ENCODE measurements around the gene CCDC50.

The CCDC50 gene

GRCh38 chr3:191331388-191331787 is 2.2 kb downstream of the CCDC50 start:
- Histone ChIP-seq H4K20me1 (ENCODE audit: insufficient read depth, low read length, poor library complexity, severe bottlenecking) (no peaks in the 10 kb centered on the region), H3K4me3 (ENCODE audit: low read length, poor library complexity, severe bottlenecking) (no peak overlapping the region), H3K9me3 (ENCODE audit: insufficient read depth, low read depth, low read length) (no peaks in the 10 kb centered on the region), H2AFZ (ENCODE audit: low read length) (no peak overlapping the region), H3K27me3 (ENCODE audit: insufficient read depth, low read length, poor library complexity, severe bottlenecking) (no peaks in the 10 kb centered on the region), H3K4me2 (ENCODE audit: low read depth, low read length, poor library complexity, severe bottlenecking) (no peak overlapping the region), H3F3A (ENCODE audit: low read depth) (no peaks in the 10 kb centered on the region), H3K4me1 (ENCODE audit: insufficient read depth, low read length, poor library complexity, severe bottlenecking) (no peaks in the 10 kb centered on the region), H3K79me2 (ENCODE audit: insufficient read depth, low read length) (no peaks in the 10 kb centered on the region), H3K9me2 (replicated peaks; ENCODE audit: low read depth, low read length) (no peaks in the 10 kb centered on the region), H3K9ac (ENCODE audit: low read depth, low read length, poor library complexity, severe bottlenecking) (no peak overlapping the region), H3K36me3 (ENCODE audit: insufficient read depth, low read length) (no peaks in the 10 kb centered on the region)
- TF ChIP-seq EZH2phosphoT487 (IDR thresholded peaks at IDR 0.05; ENCODE audit: borderline replicate concordance) (no peak), CTCF (conservative IDR thresholded peaks at IDR 0.05; ENCODE audit: low read length) (no peak)

GRCh38 chr3:191333298-191333880 is 4.2 kb downstream of the CCDC50 start:
- H3K9ac ChIP-seq (ENCODE audit: low read depth, low read length, poor library complexity, severe bottlenecking) = no peak overlapping the region
- H3K79me2 ChIP-seq (ENCODE audit: insufficient read depth, low read length) = no peaks in the 10 kb centered on the region
- no peaks in the 10 kb centered on the region for H3F3A ChIP-seq (ENCODE audit: low read depth)
- no peaks in the 10 kb centered on the region for H3K4me1 ChIP-seq (ENCODE audit: insufficient read depth, low read length, poor library complexity, severe bottlenecking)
- H3K4me2 ChIP-seq (ENCODE audit: low read depth, low read length, poor library complexity, severe bottlenecking) = no peak overlapping the region
- no peaks in the 10 kb centered on the region for H3K27me3 ChIP-seq (ENCODE audit: insufficient read depth, low read length, poor library complexity, severe bottlenecking)
- H3K36me3 ChIP-seq (ENCODE audit: insufficient read depth, low read length) = no peaks in the 10 kb centered on the region
- no peak overlapping the region for H2AFZ ChIP-seq (ENCODE audit: low read length)
- no peaks in the 10 kb centered on the region for H4K20me1 ChIP-seq (ENCODE audit: insufficient read depth, low read length, poor library complexity, severe bottlenecking)
- TF ChIP-seq CTCF (conservative IDR thresholded peaks at IDR 0.05; ENCODE audit: low read length) (no peak), EZH2phosphoT487 (IDR thresholded peaks at IDR 0.05; ENCODE audit: borderline replicate concordance) (no peak)
- no peaks in the 10 kb centered on the region for H3K9me2 ChIP-seq (replicated peaks; ENCODE audit: low read depth, low read length)
- H3K4me3 ChIP-seq (ENCODE audit: low read length, poor library complexity, severe bottlenecking) = no peak overlapping the region
- no peaks in the 10 kb centered on the region for H3K9me3 ChIP-seq (ENCODE audit: insufficient read depth, low read depth, low read length)

GRCh38 chr3:191334346-191334893 is 5.2 kb downstream of the CCDC50 start:
- TF ChIP-seq CTCF (conservative IDR thresholded peaks at IDR 0.05; ENCODE audit: low read length) (no peak), EZH2phosphoT487 (IDR thresholded peaks at IDR 0.05; ENCODE audit: borderline replicate concordance) (no peak)
- Histone ChIP-seq H3K9me2 (replicated peaks; ENCODE audit: low read depth, low read length) (no peaks in the 10 kb centered on the region), H3K36me3 (ENCODE audit: insufficient read depth, low read length) (no peaks in the 10 kb centered on the region), H3K4me3 (ENCODE audit: low read length, poor library complexity, severe bottlenecking) (no peak overlapping the region), H3K79me2 (ENCODE audit: insufficient read depth, low read length) (no peaks in the 10 kb centered on the region), H3K9me3 (ENCODE audit: insufficient read depth, low read depth, low read length) (no peaks in the 10 kb centered on the region), H3K27me3 (ENCODE audit: insufficient read depth, low read length, poor library complexity, severe bottlenecking) (no peaks in the 10 kb centered on the region), H2AFZ (ENCODE audit: low read length) (no peak overlapping the region), H3F3A (ENCODE audit: low read depth) (no peaks in the 10 kb centered on the region), H3K4me2 (ENCODE audit: low read depth, low read length, poor library complexity, severe bottlenecking) (no peak overlapping the region), H3K4me1 (ENCODE audit: insufficient read depth, low read length, poor library complexity, severe bottlenecking) (no peaks in the 10 kb centered on the region), H3K9ac (ENCODE audit: low read depth, low read length, poor library complexity, severe bottlenecking) (no peak overlapping the region), H4K20me1 (ENCODE audit: insufficient read depth, low read length, poor library complexity, severe bottlenecking) (no peaks in the 10 kb centered on the region)

Data from Loucy (cell line).